GM10847 (cell line): Measurements from ENCODE around the gene NUP210L.

Experiments
- POLR2A ChIP-seq: IDR thresholded peaks from 2 replicates; pipeline ENCODE4 v1.6.1; 2011; ENCODE audit not compliant: insufficient read length; ENCODE audit errors: extremely low read depth

Gene NUP210L

DNA sequence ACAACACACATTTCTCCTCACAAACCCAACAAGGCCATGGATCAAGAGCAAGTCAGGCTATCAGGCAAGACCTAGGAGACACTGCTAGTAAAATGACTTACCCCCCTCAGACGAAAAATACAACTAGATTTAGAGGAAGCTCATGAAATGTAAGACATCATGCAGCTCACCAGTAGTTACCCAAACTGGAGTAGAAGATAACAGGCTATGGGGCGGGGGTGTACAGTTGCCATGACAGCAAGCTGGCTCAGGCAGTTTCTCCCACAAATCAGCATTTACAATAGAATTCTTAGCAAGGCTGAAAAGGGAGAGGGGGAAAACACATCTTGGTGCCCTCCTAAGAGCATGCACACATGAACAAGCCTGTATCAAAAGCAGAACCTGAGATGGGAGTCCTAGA, 23.1 kb upstream of the NUP210L start:
- TF ChIP-seq POLR2A: no peak

DNA sequence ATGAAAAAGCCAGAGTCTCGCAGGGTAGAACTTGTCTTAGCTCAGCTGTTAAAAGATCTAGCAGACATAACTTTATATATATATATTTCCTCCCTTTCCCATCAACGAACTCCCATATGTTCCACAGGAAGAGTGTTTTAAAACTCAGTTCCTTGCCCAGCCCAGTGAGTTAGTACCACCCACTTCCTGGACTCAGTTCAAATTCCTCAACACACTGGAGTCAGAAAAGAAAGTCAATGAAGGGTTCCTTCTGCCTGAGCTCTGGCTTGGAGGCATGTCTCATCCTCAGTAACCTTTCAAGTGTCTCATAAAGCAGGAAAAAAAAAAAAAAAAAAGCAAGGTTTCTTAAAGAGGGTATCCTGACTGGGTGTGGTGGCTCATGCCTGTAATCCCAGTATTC, 21.5 kb upstream of the NUP210L start:
- no peak for TF ChIP-seq POLR2A

DNA sequence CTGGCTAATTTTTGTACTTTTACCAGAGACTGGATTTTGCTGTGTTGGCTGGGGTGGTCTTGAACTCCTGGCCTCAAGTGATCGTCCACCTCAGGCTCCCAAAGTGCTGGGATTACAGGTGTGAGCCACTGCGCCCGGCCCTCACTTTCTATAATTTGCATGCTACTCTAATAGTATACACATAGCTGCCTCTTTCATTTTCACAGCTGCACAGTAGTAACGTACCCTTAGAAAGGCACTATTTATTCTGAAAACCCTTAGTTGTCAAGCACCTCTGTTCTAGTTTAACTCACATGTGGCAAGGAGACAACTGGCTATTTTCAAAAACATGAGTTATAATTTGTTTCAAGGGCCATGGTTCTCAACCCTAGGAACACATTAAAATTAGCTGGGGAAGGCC, 19.8 kb upstream of the NUP210L start:
- TF ChIP-seq POLR2A: no peak

GRCh38 chr1:154171880-154172279, 17.0 kb upstream of the NUP210L start:
- TF ChIP-seq POLR2A: no peak

- TF ChIP-seq POLR2A: no peak
Measured at GRCh38 chr1:154171223-154171583, 16.3 kb upstream of the NUP210L start.

- TF ChIP-seq POLR2A: no peak
Measured at GRCh38 chr1:154170547-154171222, 15.8 kb upstream of the NUP210L start.

GRCh38 chr1:154167461-154167860, 12.6 kb upstream of the NUP210L start:
- TF ChIP-seq POLR2A: no peak

- no peak for TF ChIP-seq POLR2A
Measured at GRCh38 chr1:154166207-154166606, 11.3 kb upstream of the NUP210L start.

- TF ChIP-seq POLR2A: no peak
Measured at GRCh38 chr1:154159554-154159953, 4.7 kb upstream of the NUP210L start.

DNA sequence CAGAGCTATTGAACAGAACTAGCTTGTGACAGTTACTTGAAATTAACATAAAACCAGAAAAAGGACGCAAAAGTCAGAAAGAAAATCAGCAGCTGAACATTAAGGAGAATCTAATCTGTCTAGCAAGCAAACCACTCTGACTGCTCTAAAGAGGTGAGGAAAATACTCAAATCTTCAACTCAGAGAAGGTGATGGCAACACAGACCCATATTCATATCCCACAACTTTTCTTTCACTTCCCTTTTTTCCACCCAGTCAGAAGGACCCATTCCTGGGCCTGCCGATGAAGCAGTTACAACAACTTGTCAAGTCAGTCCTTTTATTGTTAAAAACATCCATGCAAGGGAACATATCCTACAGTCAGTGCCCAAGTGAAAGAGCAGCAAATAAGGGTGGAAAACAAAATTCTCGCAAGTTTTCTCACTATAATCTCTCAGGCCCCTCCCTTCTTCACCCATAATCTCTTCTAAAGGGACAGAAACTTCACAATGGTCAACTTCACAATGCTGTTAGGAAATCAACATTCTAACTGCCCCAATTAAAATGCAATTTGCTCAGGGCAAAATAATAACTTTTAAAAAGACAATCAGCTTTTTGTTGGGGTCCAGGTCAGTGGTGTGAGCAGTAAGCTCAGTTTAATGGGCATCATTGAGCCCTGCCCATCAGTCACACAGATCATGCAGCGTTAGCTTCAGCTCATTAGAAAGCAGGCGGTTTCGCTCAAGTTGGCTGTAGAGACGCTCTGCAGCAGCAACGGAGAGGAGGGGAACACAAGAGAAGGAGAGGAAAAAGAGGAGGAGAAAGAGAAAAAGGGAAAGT, 3.6 kb upstream of the NUP210L start:
- no peak for TF ChIP-seq POLR2A

DNA sequence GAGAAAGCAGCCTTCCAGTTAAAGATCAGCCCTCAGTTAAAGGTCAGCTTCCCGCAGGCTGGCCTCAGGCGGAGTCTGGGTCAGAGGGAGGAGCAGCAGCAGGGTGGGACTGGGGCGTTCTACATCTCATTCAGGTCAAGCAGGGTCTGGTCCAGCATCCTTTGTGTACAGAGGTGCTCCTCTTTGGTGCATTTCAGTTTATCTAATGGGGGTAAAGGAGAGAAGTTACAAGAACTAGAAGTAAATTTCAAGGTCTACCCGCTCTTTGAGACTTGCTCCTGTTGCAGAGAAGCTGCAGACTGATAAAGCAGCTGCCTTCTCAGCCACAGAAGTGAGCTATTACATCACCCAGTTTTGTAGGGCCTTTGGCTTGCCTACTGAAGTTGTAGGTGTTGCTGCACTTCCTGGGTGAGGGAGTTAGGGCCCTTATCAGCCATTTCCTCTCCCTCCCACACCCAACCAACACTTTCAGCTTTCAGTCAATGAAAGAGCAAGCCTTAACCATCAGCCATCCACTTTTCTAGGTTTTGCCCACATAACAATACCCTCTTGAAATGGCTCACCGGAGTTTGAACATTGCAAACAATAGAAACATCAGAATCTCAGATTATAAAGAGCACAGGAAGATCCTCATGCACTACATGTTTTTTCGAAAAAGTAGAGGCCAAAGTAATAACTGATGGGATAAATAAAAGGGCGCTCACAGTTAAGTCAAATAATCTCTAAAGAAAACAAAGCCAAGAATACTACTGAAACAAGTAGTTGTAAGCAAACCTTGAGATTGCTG, 2.8 kb upstream of the NUP210L start:
- no peak for TF ChIP-seq POLR2A

GRCh38 chr1:154155251-154155650, 378 bp upstream of the NUP210L start:
- TF ChIP-seq POLR2A: no peak

GRCh38 chr1:154154053-154154452, 820 bp downstream of the NUP210L start:
- no peak for TF ChIP-seq POLR2A

DNA sequence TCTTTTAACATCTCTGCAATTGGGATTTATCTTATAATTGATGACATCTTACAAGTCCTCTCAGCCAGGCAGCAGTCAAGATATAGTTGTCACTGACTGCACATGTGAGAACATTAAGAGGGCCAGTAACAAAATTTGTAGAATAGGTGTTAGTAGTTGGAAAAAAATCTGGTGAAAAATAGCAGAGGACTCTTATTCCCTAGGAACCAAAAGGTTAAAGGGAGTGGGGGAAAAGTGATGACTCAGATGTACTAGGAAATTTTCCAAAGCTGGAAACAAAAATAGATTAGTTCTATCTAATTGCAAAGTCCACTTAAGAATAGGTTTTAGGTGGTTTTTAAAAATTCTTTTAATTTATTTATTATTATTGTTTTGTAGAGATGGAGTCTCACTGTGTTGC, 3.6 kb downstream of the NUP210L start:
- no peak for TF ChIP-seq POLR2A

DNA sequence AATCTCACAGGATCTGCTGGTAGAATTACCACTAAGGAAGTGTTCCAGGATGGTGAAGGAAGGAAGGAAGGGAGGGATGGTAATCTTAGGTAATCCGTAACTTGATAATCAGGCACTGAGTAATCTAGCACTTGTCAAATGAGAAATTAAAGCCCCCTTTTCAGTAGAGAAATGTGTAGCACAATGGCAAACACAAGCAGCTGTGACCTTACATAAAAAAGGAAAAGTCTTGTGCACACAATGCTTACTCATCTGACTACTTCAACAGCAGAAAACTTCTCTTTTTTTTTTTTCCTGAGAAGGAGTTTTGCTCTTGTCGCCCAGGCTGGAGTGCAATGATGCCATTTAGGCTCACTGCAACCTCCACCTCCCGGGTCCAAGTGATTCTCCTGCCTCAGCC, 6.1 kb downstream of the NUP210L start:
- no peak for TF ChIP-seq POLR2A

GRCh38 chr1:154145986-154146385, 8.9 kb downstream of the NUP210L start:
- TF ChIP-seq POLR2A: no peak
